K562 (cell line): ENCODE measurements around the gene CR2. TPM values are rescaled to one million over a fixed set of nuclear protein-coding genes. Genes with fewer than 3 reads are reported as not detected.
A peak's percentile ranks its signal among the peaks of the same experiment; 100 is the strongest.

Experiments used
- ATAC-seq: fragments of 200-7000 bp; cut with Tn5 transposase; 3 replicates; pipeline ENCODE4 v1.9.1; 2020; ENCODE audit warnings: moderate library complexity
- BruUV-seq: library from RNA; stranded (reverse); fragments of 400-500 nt; replicated peaks from 2 replicates; lab custom pipeline; 2021; lab: Mats Ljungman, UMichigan
- CTCF ChIA-PET: fragments of 300-600 bp; formaldehyde crosslinking; extraction: SDS; loops from one replicate; lab custom pipeline; 2021; ENCODE audit warnings: low intra/inter-chr PET ratio; lab: Yijun Ruan, JAX
- POLR2A ChIA-PET: fragments of 300-600, 350-650 bp; sonication (Branson Sonifier 250); formaldehyde crosslinking; extraction: SDS; loops from one replicate; lab custom pipeline; 2021; ENCODE audit warnings: antibody characterized with exemption, inconsistent platforms; lab: Yijun Ruan, JAX
- DNase-seq, 4 experiments: peaks; one replicate each; pipeline versions ENCODE4 v3.0.0 to v3.0.0-alpha.2; 2011 to 2018; ENCODE audit warnings: low spot score in 3 of 4, mixed read lengths in 3 of 4; ENCODE audit errors: extremely low read depth in 1 of 4
- FAIRE-seq: peaks from 2 replicates; lab custom pipeline; 2011; peaks lifted over from hg19 to GRCh38; lab: Jason Lieb, UNC
- H2AFZ ChIP-seq: 2 replicates; pipeline ENCODE4 v1.6.0; 2011; ENCODE audit warnings: low read depth, low read length, control low read depth, inconsistent platforms
- H3K27ac ChIP-seq: fragments of 200-600 bp; 3 replicates; pipeline ENCODE4 v1.8.0; 2011; ENCODE audit warnings: low read depth, mild to moderate bottlenecking, control low read depth, inconsistent platforms, low read length, moderate library complexity, mixed read lengths; ENCODE audit errors: extremely low read depth
- H3K27me3 ChIP-seq, 2 experiments: fragments of 300-600 bp in 1 of 2; 2 replicates in 1 of 2; 3 replicates in 1 of 2; pipeline versions ENCODE4 v1.6.0 to v1.8.0; 2011; ENCODE audit warnings: inconsistent platforms in 2 of 2, low read length in 2 of 2, mild to moderate bottlenecking in 1 of 2, mixed read lengths in 1 of 2, moderate library complexity in 1 of 2; ENCODE audit not compliant: control insufficient read depth in 2 of 2, insufficient read depth in 2 of 2
- H3K36me3 ChIP-seq: fragments of 300-600 bp; 3 replicates; pipeline ENCODE4 v1.8.0; 2011; ENCODE audit warnings: mild to moderate bottlenecking, low read length, inconsistent platforms; ENCODE audit not compliant: control insufficient read depth, insufficient read depth
- H3K4me1 ChIP-seq, 2 experiments: fragments of 200-600 bp in 1 of 2; replicated peaks in 1 of 2; 2 replicates in 1 of 2; 3 replicates in 1 of 2; pipeline versions ENCODE4 v1.5.1 to v1.8.0; 2011; ENCODE audit warnings: inconsistent platforms in 2 of 2, low read length in 2 of 2, mild to moderate bottlenecking in 1 of 2, mixed read lengths in 1 of 2, moderate library complexity in 1 of 2; ENCODE audit not compliant: control insufficient read depth in 2 of 2, insufficient read depth in 2 of 2
- H3K4me2 ChIP-seq: 2 replicates; pipeline ENCODE4 v1.6.1; 2011; ENCODE audit warnings: low read length, control low read depth, inconsistent platforms, mixed read lengths; ENCODE audit not compliant: insufficient read depth
- H3K4me3 ChIP-seq: fragments of 200-600 bp; sonication (generic), shearing (Covaris generic); 2 replicates; pipeline ENCODE4 v1.5.1; 2016; ENCODE audit warnings: control low read depth, inconsistent platforms
- H3K79me2 ChIP-seq: fragments of 200-600 bp; 3 replicates; pipeline ENCODE4 v1.8.0; 2011; ENCODE audit warnings: low read length, inconsistent platforms; ENCODE audit not compliant: control insufficient read depth, insufficient read depth
- H3K9ac ChIP-seq, 2 experiments: 2 replicates each; pipeline versions ENCODE4 v1.6.0 to v1.6.1; 2011; ENCODE audit warnings: low read depth in 2 of 2, low read length in 2 of 2, control low read depth in 1 of 2, inconsistent platforms in 1 of 2, mild to moderate bottlenecking in 1 of 2, mixed read lengths in 1 of 2; ENCODE audit not compliant: insufficient read depth in 1 of 2
- H3K9me1 ChIP-seq: one replicate; pipeline ENCODE4 v1.6.0; 2011; ENCODE audit warnings: inconsistent platforms, mild to moderate bottlenecking, low read length, moderate library complexity; ENCODE audit not compliant: control insufficient read depth, insufficient read depth
- H3K9me3 ChIP-seq: replicated peaks from 2 replicates; pipeline ENCODE4 v1.5.1; 2011; ENCODE audit warnings: low read depth, low read length, inconsistent platforms; ENCODE audit not compliant: control insufficient read depth, insufficient read depth
- H4K20me1 ChIP-seq: replicated peaks from 2 replicates; pipeline ENCODE4 v1.6.1; 2011; ENCODE audit warnings: low read length, inconsistent platforms, mixed read lengths; ENCODE audit not compliant: control insufficient read depth, insufficient read depth
- ARID1B ChIP-seq: fragments of 450-650 bp; IDR thresholded peaks from 2 replicates; pipeline ENCODE4 v1.6.1; 2016; ENCODE audit warnings: antibody characterized with exemption, mild to moderate bottlenecking, inconsistent platforms
- BCL6 ChIP-seq: fragments of 250-450 bp; sonication (Bioruptor Pico); IDR thresholded peaks from 2 replicates; pipeline ENCODE4 v1.4.0; 2020
- CREB5 ChIP-seq: fragments of 250-450 bp; sonication (Bioruptor Pico); IDR thresholded peaks from 2 replicates; pipeline ENCODE4 v1.5.0; 2020; ENCODE audit warnings: mild to moderate bottlenecking
- ETS2 ChIP-seq: IDR thresholded peaks from 2 replicates; pipeline ENCODE4 v1.6.1; 2016; ENCODE audit warnings: borderline replicate concordance, missing genetic modification characterization, mild to moderate bottlenecking, moderate library complexity, missing compliant biosample characterization; ENCODE audit not compliant: poor library complexity, severe bottlenecking
- PKNOX1 ChIP-seq: fragments of 450-650 bp; IDR thresholded peaks from 2 replicates; pipeline ENCODE4 v1.6.1; 2016
- ZBTB33 ChIP-seq: sonication (generic); formaldehyde crosslinking; IDR thresholded peaks from 2 replicates; pipeline ENCODE4 v1.8.1; 2023; ENCODE audit warnings: mild to moderate bottlenecking, missing genetic modification reagents
- WGBS: fragments of 100-300 bp; shearing (Covaris generic); methylation state at CpG from one replicate; pipeline ENCODE4 v1.1.6; 2016; ENCODE audit warnings: low coverage, mixed read lengths; ENCODE audit not compliant: insufficient coverage; ENCODE audit errors: missing lambda C conversion rate; 5-methylcytosine and 5-hydroxymethylcytosine counted together
- in situ Hi-C: fragments of 300-500 bp; cut with MboI; formaldehyde crosslinking; loops from 4 replicates; pipeline ENCODE4 v1.15.0; 2018; ENCODE audit warnings: inconsistent platforms, mixed read lengths
- intact Hi-C: fragments of 100-400 bp; cut with micrococcal nuclease; formaldehyde crosslinking; loops from 2 replicates; pipeline ENCODE4 v1.14.2; 2022
- polyA plus RNA-seq, 8 experiments: library from polyadenylated mRNA; depleted of rRNA in 4 of 8; stranded (reverse) in 5 of 8; unstranded in 3 of 8; fragments of >200 nt; fragmentation: Nextera tagmentation in 2 of 8; fragmentation: Illumina TruSeq in 1 of 8; extraction: Ambion mirVana in 2 of 8; extraction: Trizol in 1 of 8; gene quantifications; 2 replicates each; pipeline versions ENCODE4 v1.2.1 to v1.2.3, GENCODE V29; 2011 to 2014; ENCODE audit warnings: inconsistent platforms in 1 of 8, missing spikeins in 1 of 8
- total RNA-seq, 7 experiments: library from RNA; depleted of rRNA in 6 of 7; stranded (reverse); fragments of >200 nt in 6 of 7; fragmentation: Illumina TruSeq in 2 of 7; extraction: Trizol in 2 of 7; gene quantifications; 2 replicates each; pipeline versions ENCODE4 v1.2.1 to v1.2.3, GENCODE V29; 2011 to 2021; ENCODE audit warnings: low replicate concordance in 1 of 7

Gene CR2
- total and polyA plus RNA-seq, 9 of the 15 experiments (the other 6 are each of a cell fraction or from before 2014, with no cell fraction given) = 0.07 to 0.67 (median 0.37) TPM

- TF ChIP-seq ARID1B = no peak
Observed at GRCh38 chr1:207421078-207421477, 33.0 kb upstream of the CR2 start (continued).

- H2AFZ ChIP-seq = no peak overlapping the region
- 71% methylated on average over 28 of the region's 28 CpGs for WGBS
- H4K20me1 ChIP-seq = no peaks in the 10 kb centered on the region
- no peak for FAIRE-seq
- intact Hi-C loops (no loop called here), in situ Hi-C loops (no loop called here)
- ChIA-PET CTCF (no interaction called here), POLR2A (interaction anchor here (1.1 kb wide), 2 partner anchors 8 to 10 kb away, joined by 3 to 4 read pairs; no protein-coding TSS in a partner anchor)
- BruUV-seq = no TSS peak
- no peaks in the 10 kb centered on the region for H3K9me1 ChIP-seq
- no peak for ATAC-seq
- no peak overlapping the region for H3K9ac ChIP-seq
- H3K79me2 ChIP-seq = no peaks in the 10 kb centered on the region
- H3K4me1 ChIP-seq = peaks cover 4 to 8% of the 10 kb centered on the region in 2 experiments; a peak in 2 of 5 replicates
- H3K9me3 ChIP-seq = peaks cover 12% of the 10 kb centered on the region
- no peak for DNase-seq
- H3K36me3 ChIP-seq = no peaks in the 10 kb centered on the region
- H3K4me2 ChIP-seq = no peak overlapping the region
- no peak overlapping the region for H3K4me3 ChIP-seq
- TF ChIP-seq PKNOX1 = no peak
- TF ChIP-seq CREB5 (CRISPR knock-in tag) = no peak
- TF ChIP-seq ZBTB33 (CRISPR knock-in tag) = peak; percentile 36; the same call in 1 of the 2 replicates
- TF ChIP-seq ETS2 = no peak
- TF ChIP-seq BCL6 (CRISPR knock-in tag) = no peak
- no peak overlapping the region for H3K27ac ChIP-seq
- H3K27me3 ChIP-seq = no peaks in the 10 kb centered on the region
Observed at GRCh38 chr1:207423560-207424292, 30.4 kb upstream of the CR2 start.
